HG02852 (cell line): Measurements from ENCODE around the gene RPTOR.

Experiments used
- ATAC-seq: cut with Tn5 transposase; IDR thresholded peaks from one replicate; pipeline ENCODE4 v1.9.1; 2021; ENCODE audit warnings: mild to moderate bottlenecking, moderate library complexity; ENCODE audit not compliant: unreplicated experiment

Gene RPTOR

GRCh38 chr17:80639658-80640057 lies 95.0 kb downstream of the RPTOR start:
- ATAC-seq = no peak

GRCh38 chr17:80640366-80641084 lies 95.9 kb downstream of the RPTOR start:
- no peak for ATAC-seq

GRCh38 chr17:80643326-80644099 lies 98.9 kb downstream of the RPTOR start:
- ATAC-seq = no peak

GRCh38 chr17:80644536-80644935 lies 99.9 kb downstream of the RPTOR start:
- ATAC-seq = no peak

GRCh38 chr17:80645706-80646325 lies 101.2 kb downstream of the RPTOR start:
- no peak for ATAC-seq

- ATAC-seq = no peak
Measured at GRCh38 chr17:80646328-80646727, 101.7 kb downstream of the RPTOR start.

- no peak for ATAC-seq
Measured at GRCh38 chr17:80647746-80648145, 103.1 kb downstream of the RPTOR start.

- ATAC-seq = no peak
Measured at GRCh38 chr17:80649200-80649644, 104.6 kb downstream of the RPTOR start.

GRCh38 chr17:80649672-80650330 lies 105.2 kb downstream of the RPTOR start:
- no peak for ATAC-seq

GRCh38 chr17:80650331-80650672 lies 105.7 kb downstream of the RPTOR start:
- no peak for ATAC-seq

- ATAC-seq = no peak
Measured at GRCh38 chr17:80650751-80651518, 106.3 kb downstream of the RPTOR start.

- no peak for ATAC-seq
Measured at GRCh38 chr17:80652756-80653330, 108.2 kb downstream of the RPTOR start.

GRCh38 chr17:80653856-80654255 lies 109.2 kb downstream of the RPTOR start:
- no peak for ATAC-seq

GRCh38 chr17:80655608-80656007 lies 111.0 kb downstream of the RPTOR start:
- ATAC-seq = no peak

- no peak for ATAC-seq
Measured at GRCh38 chr17:80656590-80656989, 112.0 kb downstream of the RPTOR start.

GRCh38 chr17:80657561-80657960 lies 112.9 kb downstream of the RPTOR start:
- no peak for ATAC-seq

GRCh38 chr17:80658821-80659220 lies 114.2 kb downstream of the RPTOR start:
- ATAC-seq = no peak

GRCh38 chr17:80659651-80660050 lies 115.0 kb downstream of the RPTOR start:
- ATAC-seq = no peak

- no peak for ATAC-seq
Measured at GRCh38 chr17:80660527-80661198, 116.0 kb downstream of the RPTOR start.

GRCh38 chr17:80662557-80662956 lies 117.9 kb downstream of the RPTOR start:
- no peak for ATAC-seq
